ENCODE results near the gene ZBTB5. TPM values are rescaled to one million over a fixed set of nuclear protein-coding genes. Genes with fewer than 3 reads are reported as not detected.

Gene ZBTB5
- total and polyA plus RNA-seq, 4 donors = 2.4 to 9.4 (median 6.5) TPM

DNA sequence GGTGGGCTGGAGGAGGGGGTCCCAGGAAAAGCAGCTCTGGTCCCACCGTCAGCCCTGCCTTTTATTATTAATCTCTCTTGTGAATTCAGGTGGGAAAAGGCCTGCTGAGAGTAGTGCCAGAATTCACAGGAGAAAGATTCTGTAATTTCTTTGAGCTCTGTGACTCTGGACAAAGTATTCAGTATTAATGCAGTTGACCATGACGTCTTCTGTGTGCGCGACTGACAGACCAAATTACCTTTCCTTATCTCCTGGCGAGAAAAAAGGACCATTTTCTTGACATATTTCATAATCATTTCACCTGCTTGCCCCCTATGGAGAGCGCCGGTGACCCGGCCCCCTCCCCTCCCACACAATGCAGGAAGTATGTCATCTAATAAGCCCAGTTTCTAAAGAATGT lies 69.6 kb downstream of the ZBTB5 start:
- no peaks in the 10 kb centered on the region for H3K9me3 ChIP-seq (ENCODE audit: control insufficient read depth in 4 of 4, low read length in 3 of 4)
- WGBS = 92% methylated on average over 8 of the region's 8 CpGs

GRCh38 chr9:37395229-37395628 lies 70.0 kb downstream of the ZBTB5 start:
- Histone ChIP-seq H3K9ac (ENCODE audit: low read depth in 1 of 2, low read length in 2 of 2) (no peak overlapping the region), H3K9me3 (ENCODE audit: control insufficient read depth in 4 of 4, low read length in 3 of 4) (no peaks in the 10 kb centered on the region), H3K4me1 (ENCODE audit: control insufficient read depth in 4 of 4, insufficient read depth in 4 of 4, low read length in 3 of 4) (peaks cover 2 to 6% (median 5%) of the 10 kb centered on the region in 4 donors), H3K4me3 (ENCODE audit: low read depth in 1 of 3, low read length in 3 of 3) (no peak overlapping the region), H3K27ac (ENCODE audit: low read depth in 1 of 2, low read length in 2 of 2) (no peak overlapping the region), H3K36me3 (ENCODE audit: control insufficient read depth in 4 of 4, insufficient read depth in 3 of 4, low read depth in 1 of 4, low read length in 3 of 4) (no peaks in the 10 kb centered on the region), H3K27me3 (ENCODE audit: control insufficient read depth in 4 of 4, insufficient read depth in 4 of 4, low read length in 3 of 4) (no peaks in the 10 kb centered on the region)
- TF ChIP-seq RXRA (IDR thresholded peaks at IDR 0.05) (no peak), CTCF (IDR thresholded peaks at IDR 0.05; ENCODE audit: low read depth, low read length, missing input control) (no peak), EGR1 (IDR thresholded peaks at IDR 0.05; ENCODE audit: low read depth in 2 of 2) (no peak), YY1 (IDR thresholded peaks at IDR 0.05) (no peak), FOXA1 (IDR thresholded peaks at IDR 0.05) (no peak), SP1 (IDR thresholded peaks at IDR 0.05) (no peak), REST (IDR thresholded peaks at IDR 0.05) (no peak), HNF4G (IDR thresholded peaks at IDR 0.05) (no peak), FOXA2 (IDR thresholded peaks at IDR 0.05) (no peak)
- TF ChIP-seq, protein P1, sequence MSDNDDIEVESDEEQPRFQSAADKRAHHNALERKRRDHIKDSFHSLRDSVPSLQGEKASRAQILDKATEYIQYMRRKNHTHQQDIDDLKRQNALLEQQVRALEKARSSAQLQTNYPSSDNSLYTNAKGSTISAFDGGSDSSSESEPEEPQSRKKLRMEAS (IDR thresholded peaks at IDR 0.05) = no peak
- DNase-seq (ENCODE audit: low spot score) = no peak
- WGBS = 80% methylated on average over 12 of the region's 12 CpGs

More for the DNA sequence above, 69.6 kb downstream of the ZBTB5 start:
- H3K27me3 ChIP-seq (ENCODE audit: control insufficient read depth in 4 of 4, insufficient read depth in 4 of 4, low read length in 3 of 4) = no peaks in the 10 kb centered on the region
- H3K9ac ChIP-seq (ENCODE audit: low read depth in 1 of 2, low read length in 2 of 2) = no peak overlapping the region
- peaks cover 2 to 8% (median 6%) of the 10 kb centered on the region in 4 donors for H3K4me1 ChIP-seq (ENCODE audit: control insufficient read depth in 4 of 4, insufficient read depth in 4 of 4, low read length in 3 of 4)
- H3K36me3 ChIP-seq (ENCODE audit: control insufficient read depth in 4 of 4, insufficient read depth in 3 of 4, low read depth in 1 of 4, low read length in 3 of 4) = no peaks in the 10 kb centered on the region
- DNase-seq (ENCODE audit: low spot score) = no peak
- no peak for TF ChIP-seq REST (IDR thresholded peaks at IDR 0.05)
- H3K27ac ChIP-seq (ENCODE audit: low read depth in 1 of 2, low read length in 2 of 2) = no peak overlapping the region
- H3K4me3 ChIP-seq (ENCODE audit: low read depth in 1 of 3, low read length in 3 of 3) = no peak overlapping the region

Measured in liver (tissue), 9 donors.